ENCODE results near the gene ARHGEF19.
"Not testable (repeated sequence)": the region's sequence is repeated elsewhere in the genome, so short reads cannot be mapped to it uniquely, and the experiment has no call there.

Gene ARHGEF19

GRCh38 chr1:16204634-16205333 lies 7.7 kb downstream of the ARHGEF19 start:
- DNase-seq (ENCODE audit: low spot score): no peak

DNA sequence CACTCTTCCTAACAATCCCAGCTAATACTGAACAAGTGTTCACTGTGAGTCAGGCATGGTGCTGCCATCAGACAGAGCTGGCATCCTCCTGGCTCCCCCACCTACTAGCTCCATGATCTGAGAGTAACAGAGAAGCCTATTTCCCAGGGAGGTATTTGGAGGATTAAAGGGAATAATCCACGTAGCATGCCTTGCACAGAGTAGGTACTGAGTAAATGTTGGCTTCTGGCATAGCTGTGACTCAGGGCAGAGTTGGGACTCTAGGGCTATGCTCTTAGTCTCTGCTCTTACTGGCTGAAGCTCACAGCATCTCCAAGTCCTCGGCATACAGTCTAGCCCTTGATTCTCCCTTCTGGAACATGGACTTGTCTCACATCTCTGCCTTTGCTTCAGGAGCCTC lies 8.2 kb downstream of the ARHGEF19 start:
- no peak for DNase-seq (ENCODE audit: low spot score)

DNA sequence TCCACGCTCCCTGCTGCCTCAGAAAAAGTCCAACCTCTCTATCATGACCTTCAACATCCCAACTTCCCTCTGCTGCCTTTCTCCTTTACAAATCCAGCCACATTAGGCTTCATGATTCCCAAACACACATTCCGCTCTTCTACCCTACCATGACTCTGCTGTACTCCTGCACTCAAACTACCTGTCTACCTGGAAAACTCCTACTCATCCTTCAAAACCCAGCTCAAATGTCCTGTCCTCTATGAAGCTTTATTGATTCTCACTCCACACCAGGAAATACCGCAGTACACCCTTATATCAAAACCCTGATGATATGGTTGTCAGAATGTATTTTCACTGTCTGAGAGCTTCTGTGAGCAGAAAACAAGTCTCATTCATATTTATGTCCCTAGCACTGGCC lies 8.9 kb downstream of the ARHGEF19 start:
- DNase-seq (ENCODE audit: low spot score): no peak

- no peak for DNase-seq (ENCODE audit: low spot score)
Measured at GRCh38 chr1:16202281-16203210, 9.9 kb downstream of the ARHGEF19 start.

- DNase-seq (ENCODE audit: low spot score): no peak
Measured at GRCh38 chr1:16199700-16200099, 12.8 kb downstream of the ARHGEF19 start.

DNA sequence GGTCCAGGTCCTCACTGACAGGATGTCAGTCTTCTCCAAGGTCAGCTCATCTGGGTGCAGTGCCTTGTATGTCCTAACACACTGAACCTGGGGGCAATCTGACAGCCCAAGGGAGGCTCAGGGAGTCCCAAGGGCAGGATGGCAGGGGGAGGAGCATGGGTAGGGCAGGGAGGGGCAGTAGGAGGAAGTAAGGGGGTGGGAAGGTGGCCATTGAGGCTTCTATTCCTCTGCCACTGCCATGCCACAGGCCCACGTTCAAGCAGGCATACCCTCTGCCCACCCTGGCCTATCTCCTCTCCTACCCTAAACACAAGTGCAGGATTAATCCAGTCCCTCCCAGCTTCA lies 13.3 kb downstream of the ARHGEF19 start:
- DNase-seq (ENCODE audit: low spot score): no peak

- DNase-seq (ENCODE audit: low spot score): no peak
Measured at GRCh38 chr1:16198444-16199156, 13.9 kb downstream of the ARHGEF19 start.

- no peak for DNase-seq (ENCODE audit: low spot score)
Measured at GRCh38 chr1:16196874-16197273, 15.6 kb downstream of the ARHGEF19 start.

DNA sequence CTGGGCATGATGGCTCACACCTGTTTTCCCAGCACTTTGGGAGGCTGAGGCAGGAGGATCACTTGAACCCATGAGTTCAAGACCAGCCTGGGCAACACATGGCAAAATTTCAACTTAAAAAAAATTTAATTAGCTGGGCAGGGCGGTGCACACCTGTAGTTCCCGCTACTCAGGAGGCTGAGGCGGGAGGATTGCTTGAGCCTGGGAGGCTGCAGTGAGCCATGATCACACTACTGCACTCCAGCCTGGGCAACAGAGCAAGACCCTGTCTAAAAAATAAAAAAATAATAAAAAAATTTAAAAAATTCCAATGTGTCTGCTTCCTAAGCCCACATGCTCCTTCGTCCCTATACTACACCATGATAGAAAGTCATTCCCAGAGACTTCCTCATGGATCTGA lies 16.3 kb downstream of the ARHGEF19 start:
- not testable (repeated sequence) for DNase-seq (ENCODE audit: low spot score)

DNA sequence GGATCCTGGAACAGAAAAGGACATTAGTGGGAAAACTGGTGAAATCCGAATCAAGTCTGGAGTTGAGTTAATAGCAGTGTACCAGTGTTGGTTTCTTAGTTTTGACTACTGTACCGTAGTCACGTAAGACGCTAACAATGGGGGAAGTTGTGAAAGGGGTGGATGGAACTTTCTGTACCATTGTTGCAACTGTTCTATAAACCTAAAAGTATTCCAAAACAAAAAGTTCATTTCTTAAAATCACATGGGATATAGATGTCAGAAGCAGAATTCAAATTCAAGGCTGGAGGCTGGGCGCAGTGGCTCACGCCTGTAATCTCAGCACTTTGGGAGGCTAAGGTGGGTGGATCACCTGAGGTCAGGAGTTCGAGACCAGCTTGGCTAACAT lies 16.9 kb downstream of the ARHGEF19 start:
- DNase-seq (ENCODE audit: low spot score): no peak

DNA sequence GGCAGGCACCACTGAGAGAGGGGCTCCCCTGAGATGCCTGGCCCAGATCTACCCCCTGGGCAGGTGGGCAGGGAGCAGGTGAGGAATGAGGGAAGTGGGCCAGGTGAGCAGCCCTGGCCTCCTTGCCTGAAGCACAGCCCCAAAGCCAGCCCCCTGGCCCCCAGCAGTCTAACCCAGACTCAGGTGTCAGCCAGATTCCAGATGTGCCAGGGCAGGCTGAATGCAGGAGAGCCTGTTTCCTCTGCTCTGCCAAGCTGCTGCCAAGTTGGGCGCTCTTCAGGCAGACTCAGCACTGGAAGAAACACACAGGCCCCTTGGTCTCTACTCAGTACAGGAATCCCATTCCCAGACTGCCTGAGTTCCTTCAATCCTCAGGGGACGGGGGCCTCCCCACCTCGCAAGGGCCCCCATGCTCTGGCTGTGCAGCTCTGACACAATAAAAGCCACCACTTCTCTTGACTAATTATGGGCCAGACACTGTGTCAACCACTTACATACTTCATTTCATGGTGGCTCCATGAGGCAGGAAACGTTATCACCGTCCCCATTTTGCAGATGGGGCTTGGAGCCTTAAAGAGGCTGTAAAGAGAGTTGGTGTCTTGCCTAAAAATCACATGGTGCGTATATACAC lies 20.4 kb downstream of the ARHGEF19 start:
- DNase-seq (ENCODE audit: low spot score): no peak

- no peak for DNase-seq (ENCODE audit: low spot score)
Measured at GRCh38 chr1:16191309-16191708, 21.1 kb downstream of the ARHGEF19 start.

- DNase-seq (ENCODE audit: low spot score): peak; percentile 96
Measured at GRCh38 chr1:16189921-16190621, 22.4 kb downstream of the ARHGEF19 start.

DNA sequence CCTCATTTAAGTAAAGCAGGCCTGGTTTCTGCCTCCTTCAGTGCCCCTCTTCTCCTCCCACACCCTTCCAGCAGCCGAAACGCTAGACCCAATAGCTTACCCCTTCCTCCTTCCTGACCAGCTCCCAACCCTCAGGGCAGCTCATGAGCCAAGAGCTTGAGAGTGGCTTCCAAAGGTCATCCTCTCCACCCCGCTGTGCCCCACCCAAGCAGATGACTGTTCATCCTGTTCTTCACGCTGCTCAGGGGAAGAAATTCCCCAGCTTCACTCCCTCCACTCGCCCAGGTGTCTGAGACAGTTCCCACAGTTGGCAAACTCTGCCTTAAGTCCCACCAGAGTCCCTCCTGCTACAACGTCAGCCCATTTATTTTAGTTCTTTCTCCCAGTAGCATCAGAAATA lies 23.4 kb downstream of the ARHGEF19 start:
- DNase-seq (ENCODE audit: low spot score): no peak

DNA sequence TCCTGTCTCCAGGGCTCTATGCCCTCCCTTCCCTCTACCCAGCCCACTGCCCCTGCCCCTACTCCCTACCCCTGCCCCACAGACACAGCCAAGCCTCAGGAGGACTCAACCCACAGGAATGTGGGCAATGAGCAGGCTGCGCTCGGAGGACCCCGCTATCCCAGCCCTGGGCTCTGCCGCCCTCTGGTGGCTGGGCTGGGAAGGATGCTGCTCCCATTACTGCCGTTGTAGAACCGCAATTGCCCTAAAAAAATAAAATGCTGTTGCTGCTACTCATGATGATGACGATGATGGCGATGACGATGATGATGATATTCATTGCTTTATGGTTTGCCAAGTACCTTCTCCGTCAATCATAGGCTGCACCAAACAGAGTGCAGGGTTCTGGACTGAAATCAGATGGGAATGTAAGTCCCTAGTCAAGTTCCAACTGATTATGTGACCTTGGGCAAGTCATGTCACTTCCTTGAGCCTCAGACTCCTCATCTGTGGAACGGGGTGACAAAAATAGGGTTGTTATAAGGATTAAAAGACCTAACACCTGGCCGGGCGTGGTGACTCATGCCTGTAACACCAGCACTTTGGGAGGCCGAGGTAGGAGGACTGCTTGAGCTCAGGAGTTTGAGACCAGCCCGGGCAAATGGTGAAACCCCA lies 24.6 kb downstream of the ARHGEF19 start:
- peak; percentile 48 for DNase-seq (ENCODE audit: low spot score)

DNA sequence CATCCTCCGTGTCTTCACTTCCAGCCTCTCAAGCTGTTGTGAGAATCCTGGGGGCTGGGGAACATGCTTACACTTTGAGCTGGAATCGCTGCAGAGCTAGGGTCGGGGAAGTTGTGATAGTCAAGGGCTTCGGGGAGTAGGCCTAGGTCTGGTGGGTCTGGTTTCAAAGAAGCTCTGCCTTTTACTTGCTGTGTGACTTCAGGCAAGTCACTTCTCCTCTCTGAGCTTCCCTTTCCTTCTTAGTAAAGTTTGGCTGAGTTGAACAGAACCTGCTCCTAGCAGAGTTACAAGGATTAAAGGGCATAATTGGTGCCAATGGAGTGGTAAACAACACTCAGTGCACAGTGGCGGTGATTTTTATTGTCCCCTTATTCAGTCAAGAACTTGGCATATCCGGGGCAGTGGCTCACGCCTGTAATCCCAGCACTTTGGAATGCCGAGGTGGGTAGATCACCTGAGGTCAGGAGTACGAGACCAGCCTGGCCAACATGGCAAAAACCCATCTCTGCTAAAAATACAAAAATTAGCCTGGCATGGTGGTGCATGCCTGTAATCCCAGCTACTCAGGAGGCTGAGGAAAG lies 25.7 kb downstream of the ARHGEF19 start:
- no peak for DNase-seq (ENCODE audit: low spot score)

DNA sequence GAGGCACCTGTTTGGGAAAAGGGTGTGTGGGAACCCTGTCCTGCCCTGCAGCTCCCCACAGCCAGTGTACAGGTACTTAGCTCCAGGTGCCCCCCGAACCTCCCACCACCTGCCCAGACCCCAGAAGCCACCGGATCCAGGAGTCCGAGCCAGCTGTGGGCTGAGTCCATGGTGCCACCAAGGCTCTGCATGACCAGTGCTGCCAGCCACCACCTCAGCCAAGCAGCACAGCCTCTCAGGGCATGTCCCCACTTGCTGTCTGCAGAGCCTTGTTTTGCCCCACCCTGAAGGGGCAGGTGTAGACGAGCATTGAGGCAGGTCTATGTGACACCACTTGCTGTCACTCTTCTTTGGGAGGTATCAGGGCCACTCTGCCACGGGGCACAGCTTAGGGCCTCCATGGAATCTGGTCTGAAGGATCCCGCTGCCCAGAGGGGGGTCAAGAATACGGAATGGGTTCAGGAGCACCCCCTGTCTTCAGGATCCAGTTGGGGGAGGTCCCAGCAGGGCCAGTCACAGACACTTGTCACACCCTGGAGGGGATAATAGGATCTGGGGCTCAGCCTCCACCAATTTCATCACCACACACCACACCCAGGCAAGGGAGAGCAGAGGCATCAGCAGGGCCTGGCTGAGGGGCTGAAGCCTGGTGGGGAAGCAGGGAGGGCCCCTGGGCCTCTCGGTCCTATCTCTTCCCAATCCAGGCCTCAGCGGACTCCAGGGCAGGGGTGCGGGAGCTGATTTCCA lies 27.7 kb downstream of the ARHGEF19 start:
- DNase-seq (ENCODE audit: low spot score): no peak

GRCh38 chr1:16183765-16184556 lies 28.5 kb downstream of the ARHGEF19 start:
- DNase-seq (ENCODE audit: low spot score): no peak

GRCh38 chr1:16183179-16183578 lies 29.3 kb downstream of the ARHGEF19 start:
- no peak for DNase-seq (ENCODE audit: low spot score)

All from cerebellar cortex (tissue), 1 donor.